ENCODE results near the gene SGTA.

Gene SGTA

DNA sequence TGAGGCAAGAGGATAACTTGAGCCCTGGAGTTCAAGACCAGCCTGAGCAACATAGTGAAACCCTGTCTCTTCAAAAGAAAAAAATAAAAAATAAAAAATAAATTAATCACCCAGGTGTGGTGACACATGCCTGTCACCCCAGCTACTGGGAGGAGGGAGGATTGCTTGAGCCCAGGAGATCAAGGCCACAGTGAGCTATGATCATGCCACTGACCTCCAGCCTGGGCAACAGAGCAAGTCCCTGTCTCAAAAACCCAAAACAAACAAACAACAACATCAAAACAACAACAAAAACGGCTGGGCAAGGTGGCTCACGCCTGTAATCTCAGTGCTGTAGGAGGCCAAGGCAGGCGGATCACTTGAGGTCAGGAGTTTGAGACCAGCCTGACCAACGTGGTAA, 39.0 kb downstream of the SGTA start:
- no peak for DNase-seq

DNA sequence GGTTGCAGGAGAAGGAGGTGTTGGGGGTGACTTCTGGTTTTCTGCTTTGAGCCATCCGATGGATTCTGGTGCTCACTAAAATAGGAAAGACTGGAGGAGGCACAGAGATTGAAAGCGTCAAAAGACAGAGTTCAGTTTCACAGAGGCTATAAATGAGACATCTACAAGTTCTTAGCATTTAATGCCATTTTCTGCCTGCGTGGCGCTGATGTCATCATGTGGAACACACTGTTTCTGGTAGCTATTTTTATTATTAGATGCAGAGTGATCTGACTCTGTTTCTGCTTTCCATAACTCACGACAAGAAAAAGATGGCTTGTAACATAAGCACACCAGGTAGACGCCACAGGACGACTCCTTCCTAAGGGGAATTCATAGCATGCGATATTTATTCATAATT, 40.0 kb downstream of the SGTA start:
- DNase-seq: no peak

DNA sequence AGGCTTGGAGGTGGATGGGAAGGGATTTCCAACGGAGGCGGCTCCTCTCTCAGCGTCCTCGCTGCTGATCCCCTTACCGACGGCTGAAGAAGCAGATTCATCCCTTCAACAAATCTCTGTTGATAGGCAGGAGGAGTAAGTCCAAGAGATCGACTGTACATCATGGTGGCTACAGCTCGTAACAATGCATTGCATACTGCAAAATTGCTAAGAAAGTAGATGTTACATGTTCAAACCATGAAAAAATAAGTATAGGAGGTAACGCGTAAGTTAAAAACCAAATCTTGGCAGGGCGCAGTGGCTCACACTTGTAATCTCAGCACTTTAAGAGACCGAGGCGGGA, 42.8 kb downstream of the SGTA start:
- DNase-seq: no peak

DNA sequence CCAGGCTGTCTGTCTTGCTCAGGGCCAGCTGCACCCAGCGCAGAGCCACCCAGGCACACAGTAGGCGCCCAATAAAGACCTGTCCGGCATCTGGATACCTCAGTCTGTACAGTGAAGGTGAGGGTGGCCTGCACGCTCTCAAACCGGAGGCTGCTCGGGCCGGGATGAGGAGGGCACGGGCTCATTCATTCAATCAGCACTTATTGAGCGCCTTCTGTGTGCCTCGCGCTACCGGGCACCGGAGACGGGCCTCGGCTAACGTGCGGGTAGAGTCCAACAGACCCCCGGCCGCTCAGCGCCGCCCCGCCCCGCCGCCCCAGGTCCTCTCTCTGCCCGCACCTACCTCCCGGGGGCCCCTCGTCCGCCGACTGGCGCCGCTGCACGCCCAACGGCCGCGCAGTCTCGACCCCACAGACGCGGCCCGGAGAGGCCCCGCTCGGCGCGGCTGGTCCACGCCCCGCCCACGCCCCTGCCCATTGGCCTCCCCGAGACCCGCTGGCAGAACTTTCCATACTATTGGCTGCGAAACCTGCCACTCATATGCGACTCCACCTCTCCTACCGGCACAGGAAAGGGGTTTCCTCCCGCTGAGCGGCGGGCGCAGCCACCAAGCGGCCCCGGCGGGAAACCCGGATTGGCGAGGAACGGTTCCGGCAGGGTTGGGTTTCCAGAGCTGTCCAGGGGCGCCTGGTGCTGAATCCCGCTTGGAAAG, 43.3 kb downstream of the SGTA start, which contains the start of gene SLC39A3:
TSS of gene SLC39A3 (minus strand) at position 416 of the 712 bp plus-strand sequence. CDS start 2,760 bp downstream, outside the sequence.
- peak; percentile 97 for DNase-seq

DNA sequence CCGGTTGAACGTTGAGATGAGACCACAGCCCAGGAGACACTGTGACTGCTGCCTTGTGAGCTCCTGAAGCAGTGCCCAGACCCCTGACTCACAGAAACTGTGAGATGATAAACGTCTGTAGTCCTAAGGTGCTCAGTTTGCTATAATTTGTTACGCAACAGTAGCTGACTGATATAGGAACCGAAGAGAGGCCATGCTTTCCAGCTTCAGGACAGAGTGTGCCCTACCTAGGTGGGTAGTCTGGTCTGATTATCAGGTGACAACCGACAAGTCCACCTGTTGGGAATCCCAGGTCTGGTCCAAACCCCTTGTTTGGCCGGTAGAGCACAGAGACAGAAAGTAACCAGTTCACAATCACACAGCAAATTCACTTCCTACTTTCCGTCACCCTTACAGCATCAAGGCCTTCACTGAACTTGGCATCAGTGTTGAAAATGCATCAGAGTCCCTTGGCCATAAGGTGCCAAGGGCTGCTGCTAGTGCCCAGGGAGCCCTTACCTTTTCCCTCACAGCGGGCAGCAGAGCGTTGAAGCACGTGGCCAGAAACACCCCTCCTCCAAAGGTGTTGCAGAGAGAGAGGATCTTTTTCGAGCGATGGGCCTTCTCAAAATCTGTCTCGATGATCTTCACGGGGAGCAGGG, 46.4 kb downstream of the SGTA start:
- DNase-seq: no peak

DNA sequence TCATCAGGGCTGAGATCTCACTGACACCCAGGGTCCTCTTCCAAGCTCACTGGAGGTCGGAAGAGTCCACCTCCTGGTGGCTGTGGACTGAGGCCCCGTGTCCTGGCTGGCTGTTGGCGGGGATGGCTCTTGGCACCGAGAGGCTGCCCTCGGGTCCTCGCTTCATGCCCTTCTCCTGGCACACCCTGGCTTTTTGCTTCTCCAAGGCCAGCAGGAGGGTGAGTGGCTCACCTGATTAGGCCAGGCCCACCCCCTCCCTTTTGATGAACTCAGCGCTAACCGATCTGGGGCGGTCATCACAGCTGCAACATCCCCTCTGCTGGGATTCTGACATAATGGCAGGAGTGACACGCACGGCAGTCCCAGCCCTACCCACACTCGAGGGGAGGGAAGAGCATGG, 47.7 kb downstream of the SGTA start:
- DNase-seq: no peak

DNA sequence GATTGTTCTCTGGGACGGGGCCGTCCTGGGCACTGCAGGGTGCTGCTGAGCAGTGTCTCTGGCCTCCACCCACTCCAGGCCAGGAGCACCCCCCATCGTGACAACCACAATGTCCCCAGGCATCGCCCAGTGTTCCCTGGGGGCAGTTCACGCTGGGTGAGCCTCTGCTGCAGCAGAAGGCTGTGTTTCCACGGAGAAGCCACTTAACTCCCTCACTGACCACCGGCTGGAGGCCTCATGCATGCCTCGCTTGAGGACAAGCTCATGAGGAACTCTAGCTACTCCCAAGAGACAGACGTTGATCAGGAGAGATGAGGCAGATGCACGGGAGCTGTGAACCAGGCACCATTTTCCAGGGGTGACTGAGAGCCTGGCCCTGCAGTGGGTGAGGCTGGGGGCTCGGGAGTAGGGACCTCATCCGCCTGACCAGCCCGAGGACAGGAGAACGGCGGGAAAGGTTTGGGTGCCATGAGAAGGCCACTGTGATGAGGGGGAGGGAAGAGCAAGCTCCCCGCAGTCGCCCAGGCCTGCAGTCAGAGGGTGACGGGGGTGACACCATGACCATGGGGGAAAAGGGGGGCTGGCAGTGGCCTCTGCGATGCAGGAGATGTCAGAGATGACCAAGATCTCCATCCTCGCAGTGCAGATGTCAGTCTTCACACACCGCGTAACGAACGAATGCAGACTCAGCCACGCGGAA, 48.3 kb downstream of the SGTA start:
- DNase-seq: no peak

DNA sequence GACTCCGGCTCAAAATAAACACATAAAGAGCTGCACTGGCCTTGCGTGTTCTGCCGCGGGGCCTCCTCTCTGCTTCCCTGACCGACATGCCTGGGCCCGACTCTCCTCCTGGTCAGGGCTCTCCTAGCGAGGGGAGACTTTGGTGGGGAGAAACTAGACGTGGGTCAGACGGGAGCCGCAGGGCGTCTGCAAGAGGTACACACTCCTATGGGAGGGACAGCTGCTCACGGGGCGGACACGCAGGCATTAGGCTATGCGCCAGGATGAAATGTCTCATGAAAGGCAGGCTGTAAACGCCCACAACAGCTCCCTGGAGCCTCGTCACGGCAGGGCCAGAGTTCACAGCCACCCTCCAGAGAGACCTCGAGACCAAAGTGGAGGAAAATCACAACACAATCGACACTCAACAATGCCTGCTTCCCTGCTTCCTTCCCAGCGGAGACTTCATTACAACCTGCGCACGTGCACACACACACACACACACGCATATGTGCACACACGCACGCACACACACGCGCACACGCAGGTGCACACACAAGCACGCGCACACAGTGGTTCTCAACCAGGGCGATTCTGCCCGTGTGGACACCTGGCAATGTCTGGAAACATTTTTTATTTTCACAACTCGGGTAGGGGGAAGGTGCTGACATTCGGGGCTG, 49.0 kb downstream of the SGTA start:
- DNase-seq: no peak

DNA sequence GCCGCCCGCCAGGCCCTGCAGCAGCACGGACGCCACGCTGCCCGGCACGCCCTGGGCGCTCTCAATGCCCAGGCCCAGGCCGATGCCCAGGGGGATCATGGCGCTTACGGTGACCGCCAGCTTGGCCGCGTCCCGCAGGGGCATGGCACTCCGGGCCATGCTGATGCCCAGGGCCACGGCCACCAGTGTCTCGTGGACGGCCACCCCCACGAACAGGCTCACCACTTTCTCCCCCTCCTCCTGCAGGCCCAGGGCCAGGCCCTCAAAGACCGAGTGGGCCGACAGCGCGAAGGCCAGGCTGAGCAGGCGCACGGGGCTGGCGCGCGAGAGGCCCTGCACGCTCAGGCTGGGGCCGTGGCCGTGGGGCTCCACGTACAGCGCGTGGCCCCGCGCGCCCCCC, 50.2 kb downstream of the SGTA start:
- no peak for DNase-seq

DNA sequence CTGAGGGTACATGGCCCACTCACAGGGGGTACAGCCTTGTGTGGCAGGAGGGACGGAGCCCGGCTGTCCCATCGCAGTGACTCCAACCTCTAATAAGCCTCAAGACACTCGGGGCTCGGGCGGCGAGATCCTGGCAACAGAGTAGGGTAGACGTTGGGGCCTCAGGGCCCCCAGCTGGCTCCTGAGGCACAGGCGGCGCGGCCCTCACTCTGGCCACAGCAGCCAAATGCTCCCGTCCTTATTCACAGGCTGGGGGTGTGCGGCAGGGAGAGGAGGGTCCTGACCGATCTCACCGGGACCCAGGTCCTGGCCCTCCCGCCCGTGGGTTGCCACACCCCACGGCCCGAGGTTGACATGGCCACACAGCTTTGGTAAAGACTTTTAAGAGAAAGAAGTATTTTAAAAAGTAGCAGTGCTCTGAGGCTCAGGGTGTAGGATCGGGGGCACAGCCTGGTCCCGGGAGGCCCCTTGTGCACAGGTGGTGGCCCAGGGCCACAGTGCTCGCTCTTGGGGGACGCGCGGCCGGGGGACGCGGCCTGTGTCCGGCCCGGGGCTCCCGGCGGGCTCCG, 50.8 kb downstream of the SGTA start:
- DNase-seq: no peak

DNA sequence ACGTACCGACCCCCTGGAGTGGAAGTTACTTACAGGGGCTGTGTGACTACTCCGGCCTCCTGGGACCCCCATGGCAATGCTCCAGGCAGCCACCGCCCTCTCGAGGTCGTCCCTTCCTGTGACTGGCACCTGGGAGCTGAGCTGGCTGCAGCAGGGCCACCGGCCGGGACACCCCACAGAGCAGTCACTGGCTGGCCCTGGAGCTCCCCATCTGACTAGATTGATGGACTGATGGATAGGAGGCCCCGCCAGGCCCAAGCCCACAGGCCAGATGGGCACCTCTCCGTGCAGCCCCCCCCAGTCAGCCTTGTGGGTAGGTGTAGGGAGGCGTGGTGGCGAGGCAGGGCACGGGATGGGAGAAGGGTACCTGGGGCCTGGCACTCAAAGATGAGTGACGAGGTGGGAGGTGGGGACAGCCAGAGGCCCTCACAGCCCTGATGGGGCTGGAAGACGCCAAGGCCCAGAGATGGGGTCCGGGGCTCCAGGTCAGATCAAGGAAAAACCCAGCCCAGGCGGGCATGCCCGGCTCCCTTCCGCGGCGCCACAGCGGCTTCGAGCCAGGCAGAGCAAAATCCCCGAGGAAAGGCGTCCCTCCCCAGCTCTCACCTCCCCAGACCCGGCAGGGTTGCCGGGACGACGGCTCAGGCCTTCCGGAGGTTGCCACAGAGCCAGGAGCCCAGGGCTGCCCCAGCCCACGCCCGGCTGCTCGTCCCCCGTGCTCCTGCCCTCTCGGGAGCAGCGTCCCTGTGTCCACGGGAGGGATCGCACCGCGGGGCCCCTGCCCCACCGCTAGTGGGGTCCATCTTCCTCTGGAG, 51.7 kb downstream of the SGTA start:
- no peak for DNase-seq

DNA sequence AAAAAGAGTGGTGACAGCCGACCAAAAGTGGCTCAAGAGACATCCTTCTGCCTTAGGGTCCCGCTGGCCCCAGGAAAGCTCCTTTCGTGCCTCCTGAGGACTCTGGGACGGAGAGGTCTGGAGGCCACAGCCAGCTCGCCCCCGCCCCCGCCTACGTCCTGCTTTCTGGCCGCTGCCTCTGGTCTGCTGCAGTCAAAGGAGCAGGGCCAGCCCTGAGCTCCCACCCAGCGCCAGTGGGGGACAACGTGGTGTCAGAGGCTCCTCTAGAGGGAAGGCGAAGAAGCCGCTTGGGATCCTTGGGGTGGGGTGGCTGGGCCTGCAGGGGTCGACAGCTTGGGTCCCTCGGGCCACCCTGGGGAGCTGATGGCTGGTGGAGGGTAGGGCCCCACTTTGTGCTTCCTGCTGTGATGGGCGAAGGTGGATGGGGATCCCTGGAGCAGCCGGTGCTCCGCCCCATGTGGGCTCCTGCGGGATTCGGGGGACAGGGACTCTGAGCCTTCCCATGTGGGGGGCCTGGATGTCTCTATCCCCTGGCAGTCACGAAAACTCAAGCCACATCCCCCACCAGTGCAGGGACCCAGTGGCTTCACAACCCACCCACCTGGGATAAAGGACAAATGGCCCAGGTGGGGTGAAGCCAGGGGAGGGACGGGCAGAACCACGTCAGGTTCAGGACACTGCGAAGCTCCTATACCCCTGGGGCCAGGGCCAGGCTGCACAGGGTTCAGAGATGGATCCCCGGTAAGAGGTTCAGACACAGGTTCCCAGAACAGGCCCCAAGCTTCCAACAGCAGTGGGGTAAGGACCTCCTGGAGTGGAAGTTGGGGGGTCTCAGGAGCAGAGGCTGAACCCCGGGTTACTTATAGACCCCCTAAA, 52.9 kb downstream of the SGTA start:
- DNase-seq: no peak

DNA sequence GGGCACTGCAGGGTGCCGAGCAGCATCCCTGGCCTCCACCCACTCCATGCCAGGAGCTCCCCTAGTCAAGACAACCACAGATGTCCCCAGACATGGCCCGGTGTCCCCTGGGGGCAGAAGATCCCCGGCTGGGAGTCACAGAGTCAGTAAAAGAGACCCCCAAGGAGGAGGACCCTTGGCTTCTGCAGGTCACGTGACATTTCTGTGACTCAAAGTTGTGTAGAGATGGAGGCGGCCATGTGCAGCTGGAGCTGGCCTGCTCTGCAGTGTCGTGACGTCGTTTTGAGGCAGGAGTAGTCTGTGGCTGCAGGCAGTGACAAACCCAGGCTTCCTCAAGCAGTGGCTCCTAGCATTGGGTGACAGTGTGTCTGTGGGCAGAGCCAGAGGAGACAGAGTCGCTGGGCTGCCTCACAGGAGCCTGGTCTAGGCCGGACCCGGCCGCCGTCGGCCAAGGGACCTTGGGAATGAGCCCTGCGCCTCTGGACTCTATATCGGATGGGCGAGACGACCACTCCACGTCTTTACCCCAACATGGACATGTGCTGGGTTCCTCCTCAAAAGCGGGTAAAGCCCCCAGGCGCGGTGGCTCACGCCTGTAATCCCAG, 54.2 kb downstream of the SGTA start:
- no peak for DNase-seq

DNA sequence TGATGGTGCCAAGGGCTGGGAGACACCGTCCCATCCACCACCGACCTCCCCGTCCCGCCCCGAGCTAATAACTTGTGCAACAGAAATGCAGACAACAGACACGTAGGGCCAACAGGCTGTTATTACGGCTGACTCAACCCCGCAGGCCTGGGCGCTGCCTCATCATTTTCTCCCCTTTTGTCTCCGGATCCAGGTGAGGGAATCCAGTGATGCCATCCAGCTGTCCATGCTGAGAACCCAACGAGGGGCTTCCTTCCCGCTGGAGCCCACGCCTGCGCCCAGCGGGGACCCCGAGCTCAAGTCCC, 55.5 kb downstream of the SGTA start:
- no peak for DNase-seq

DNA sequence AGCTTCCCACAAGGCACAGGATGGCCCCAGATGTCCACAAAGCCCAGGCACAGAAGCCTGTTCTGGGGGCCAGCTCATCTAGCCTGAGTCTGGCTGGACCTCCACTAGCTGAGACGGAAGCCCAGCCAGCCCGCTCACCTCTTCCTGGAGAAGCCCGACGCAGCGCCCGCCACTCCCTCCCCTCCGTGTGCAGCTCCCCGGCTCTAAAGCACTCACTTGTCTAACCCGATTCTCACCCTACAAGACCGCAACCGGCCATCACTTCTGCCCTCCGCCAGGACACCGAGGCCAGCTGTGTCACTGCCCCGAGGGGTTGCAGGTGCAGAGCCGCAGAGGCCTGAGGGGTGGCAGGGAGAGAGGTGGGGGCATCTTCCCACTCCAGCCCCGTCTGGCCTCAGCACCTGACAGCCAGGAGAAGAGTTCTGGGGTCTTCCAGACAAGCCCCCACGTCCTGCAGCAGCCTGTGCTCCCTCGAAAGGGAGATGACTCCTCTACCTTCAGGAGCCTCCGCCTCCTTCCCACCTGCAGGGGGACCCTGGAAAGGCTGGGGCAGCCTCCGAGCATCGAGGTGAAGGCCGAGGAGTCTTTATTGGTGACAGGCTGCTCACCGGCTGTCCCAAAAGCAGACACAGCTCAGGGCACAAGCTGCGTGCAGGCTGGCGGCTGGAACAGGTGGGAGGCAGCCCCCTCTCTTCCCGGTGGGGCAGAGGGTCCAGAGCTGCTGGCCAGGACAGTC, 56.0 kb downstream of the SGTA start:
- DNase-seq: no peak

DNA sequence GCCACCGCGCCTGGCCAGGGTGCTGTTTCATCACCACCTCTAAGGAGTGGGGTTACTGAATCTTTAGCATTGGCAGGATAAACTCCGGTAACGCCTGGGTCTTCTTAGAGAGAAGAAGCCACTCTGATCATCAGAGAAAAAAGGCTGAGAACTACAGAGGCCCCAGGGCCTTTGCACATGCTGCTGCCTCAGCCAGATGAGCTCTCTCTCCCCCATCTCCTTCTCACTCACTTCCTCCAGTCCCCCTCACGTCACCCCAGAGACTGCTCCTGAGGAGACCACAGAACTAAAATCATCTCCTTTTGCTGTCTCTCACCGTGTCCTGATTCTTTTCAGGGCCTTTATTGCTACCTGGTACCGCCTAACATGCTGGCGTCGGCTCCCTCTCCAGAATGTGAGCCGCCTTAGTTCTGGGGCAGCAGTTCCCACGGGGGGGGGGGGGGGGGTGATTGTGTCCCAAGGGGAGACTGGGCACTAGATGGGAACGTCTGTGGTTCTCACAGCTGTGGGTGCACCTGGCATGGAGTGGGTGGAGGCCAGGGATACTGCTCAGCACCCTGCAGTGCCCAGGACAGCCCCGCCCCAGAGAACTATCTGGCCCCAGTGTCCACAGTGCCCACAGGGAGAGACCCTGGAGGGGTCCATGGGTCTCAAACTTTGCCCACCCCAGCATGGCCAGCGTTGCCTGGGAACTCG, 56.8 kb downstream of the SGTA start:
- no peak for DNase-seq

DNA sequence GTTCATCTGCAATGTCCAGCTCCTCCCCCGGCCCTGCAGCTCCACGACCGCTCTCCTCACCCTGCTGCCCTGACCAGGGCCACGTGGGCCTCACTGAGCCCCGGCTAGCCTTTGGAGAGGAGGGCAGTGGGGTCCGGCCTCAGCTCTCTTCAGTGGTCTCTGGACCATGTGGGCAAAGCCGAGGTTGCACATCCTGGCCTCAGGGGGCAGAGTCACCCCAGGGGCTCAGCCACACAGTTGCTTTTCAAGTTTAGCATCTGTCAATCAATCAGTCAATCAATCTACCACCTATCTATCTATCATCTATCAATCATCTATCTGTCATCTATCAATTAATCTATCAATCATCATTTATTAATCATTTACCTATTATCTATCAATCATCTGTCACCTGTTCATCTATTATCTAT, 58.9 kb downstream of the SGTA start:
- no peak for DNase-seq

DNA sequence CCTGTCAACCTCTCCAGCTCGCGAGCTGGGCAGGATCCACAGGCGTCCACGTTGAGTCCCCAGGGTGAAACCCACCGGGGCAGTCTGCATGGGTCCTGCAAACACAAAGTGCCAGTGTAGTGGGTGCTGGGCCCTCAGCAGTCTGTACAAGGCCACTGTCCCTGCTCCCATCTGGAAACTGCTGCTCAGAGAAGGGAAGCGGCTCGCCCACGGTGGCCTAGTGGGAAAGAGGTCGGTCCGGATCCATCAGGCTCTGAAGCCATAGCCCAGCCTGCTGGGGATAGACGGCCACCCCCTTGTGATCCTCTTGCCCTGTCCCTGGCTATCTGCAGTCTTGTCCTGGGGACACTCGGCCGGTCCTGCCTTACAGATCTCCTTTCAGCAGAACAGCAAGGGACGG, 59.3 kb downstream of the SGTA start:
- no peak for DNase-seq

DNA sequence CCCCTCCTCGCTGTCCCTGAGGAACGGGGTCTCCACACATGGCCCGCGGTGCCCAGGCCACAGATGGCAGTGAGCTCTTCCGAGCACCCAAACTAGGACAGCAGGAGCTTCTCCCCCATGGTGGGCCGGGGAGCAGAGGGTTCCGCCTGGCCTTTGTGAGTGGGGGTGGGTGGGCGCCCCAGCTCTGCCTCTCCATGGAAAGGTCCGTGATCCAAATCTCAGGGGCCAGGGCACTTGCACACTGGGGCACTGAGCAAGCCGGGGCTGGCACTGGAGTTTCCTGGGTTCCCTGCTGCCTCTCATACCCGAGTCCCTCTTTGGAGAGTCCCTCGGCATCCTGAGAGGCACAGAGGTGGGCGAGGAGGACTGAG, 59.7 kb downstream of the SGTA start:
- DNase-seq: no peak
